Spleen (tissue), 7 donors: ENCODE data around the gene FGD5.

ENCODE experiments used
- CTCF ChIP-seq, 11 experiments: fragments of 200-600 bp in 7 of 11; fragments of 450-650 bp in 4 of 11; sonication (generic) in 4 of 11; IDR thresholded peaks in 8 of 11; conservative IDR thresholded peaks in 3 of 11; 1 replicate in 7 of 11; 2 replicates in 4 of 11; pipeline versions ENCODE4 v1.4.0 to v1.8.0; 2016 to 2021; ENCODE audit warnings: antibody characterized with exemption in 11 of 11, inconsistent platforms in 4 of 11, mild to moderate bottlenecking in 1 of 11
- POLR2A ChIP-seq, 3 donors: fragments of 450-650 bp; IDR thresholded peaks; one replicate each; pipeline ENCODE4 v1.5.1; 2017; ENCODE audit warnings: antibody characterized with exemption in 3 of 3, mild to moderate bottlenecking in 1 of 3
- donor health status: DM: no; HTN: no; CAD: no; lungs with moderate emphysema.
- donor health status: DM: no; HTN: no; CAD: no.
- donor health status: DM: no; HTN: no; CAD: no.

- TF ChIP-seq CTCF (IDR thresholded peaks at IDR 0.05 in 8 of 11, conservative IDR thresholded peaks at IDR 0.05 in 3 of 11), result no peak
- TF ChIP-seq POLR2A (IDR thresholded peaks at IDR 0.05), result no peak
Measured at GRCh38 chr3:14879211-14879874, 60.6 kb downstream of the FGD5 start.
